ENCODE data around the gene SPHK2.
A peak's percentile ranks its signal among the peaks of the same experiment; 100 is the strongest.

The SPHK2 gene

DNA sequence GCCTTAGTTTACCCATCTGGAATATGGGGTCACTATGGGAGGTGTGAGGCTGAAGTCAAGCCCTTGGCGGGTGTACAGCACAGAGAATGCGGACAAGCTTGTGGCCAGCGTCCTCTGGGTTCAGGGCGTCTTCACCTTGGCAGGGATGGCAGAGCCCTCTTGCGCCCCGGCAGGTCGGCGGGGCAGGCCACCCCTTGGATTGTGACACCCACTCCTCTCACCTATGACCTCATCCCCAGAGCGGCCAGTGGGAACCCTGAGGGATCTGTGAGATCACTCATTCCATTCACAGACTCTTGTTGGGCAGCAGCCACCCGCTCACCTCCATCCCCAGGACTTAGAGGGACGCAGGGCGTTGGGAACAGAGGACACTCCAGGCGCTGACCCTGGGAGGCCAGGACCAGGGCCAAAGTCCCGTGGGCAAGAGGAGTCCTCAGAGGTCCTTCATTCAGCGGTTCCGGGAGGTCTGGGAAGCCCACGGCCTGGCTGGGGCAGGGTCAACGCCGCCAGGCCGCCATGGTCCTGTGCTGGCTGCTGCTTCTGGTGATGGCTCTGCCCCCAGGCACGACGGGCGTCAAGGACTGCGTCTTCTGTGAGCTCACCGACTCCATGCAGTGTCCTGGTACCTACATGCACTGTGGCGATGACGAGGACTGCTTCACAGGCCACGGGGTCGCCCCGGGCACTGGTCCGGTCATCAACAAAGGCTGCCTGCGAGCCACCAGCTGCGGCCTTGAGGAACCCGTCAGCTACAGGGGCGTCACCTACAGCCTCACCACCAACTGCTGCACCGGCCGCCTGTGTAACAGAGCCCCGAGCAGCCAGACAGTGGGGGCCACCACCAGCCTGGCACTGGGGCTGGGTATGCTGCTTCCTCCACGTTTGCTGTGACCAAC, 12.6 kb upstream of the SPHK2 start, which contains the start of gene SPACA4:
Gene SPACA4 (plus strand): TSS at position 280 of the 896 bp plus-strand sequence. CDS start 237 bp downstream, at position 517.
- no peak for DNase-seq

DNA sequence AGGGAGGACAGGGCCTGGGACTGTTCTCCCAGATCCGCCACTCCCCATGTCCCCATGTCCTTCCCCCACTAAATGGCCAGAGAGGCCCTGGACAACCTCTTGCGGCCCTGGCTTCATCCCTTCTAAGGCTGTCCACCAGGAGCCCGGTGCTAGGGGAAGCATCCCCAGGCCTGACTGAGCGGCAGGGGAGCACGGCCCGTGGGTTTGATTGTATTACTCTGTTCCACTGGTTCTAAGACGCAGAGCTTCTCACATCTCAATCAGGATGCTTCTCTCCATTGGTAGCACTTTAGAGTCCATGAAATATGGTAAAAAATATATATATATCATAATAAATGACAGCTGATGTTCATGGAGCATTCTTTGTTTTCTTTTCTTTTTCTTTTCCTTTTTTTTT, 11.9 kb upstream of the SPHK2 start:
- DNase-seq: no peak

GRCh38 chr19:48608798-48609263, 10.5 kb upstream of the SPHK2 start:
- peak; percentile 75 for DNase-seq

GRCh38 chr19:48609571-48610108, 9.7 kb upstream of the SPHK2 start:
- DNase-seq: no peak

DNA sequence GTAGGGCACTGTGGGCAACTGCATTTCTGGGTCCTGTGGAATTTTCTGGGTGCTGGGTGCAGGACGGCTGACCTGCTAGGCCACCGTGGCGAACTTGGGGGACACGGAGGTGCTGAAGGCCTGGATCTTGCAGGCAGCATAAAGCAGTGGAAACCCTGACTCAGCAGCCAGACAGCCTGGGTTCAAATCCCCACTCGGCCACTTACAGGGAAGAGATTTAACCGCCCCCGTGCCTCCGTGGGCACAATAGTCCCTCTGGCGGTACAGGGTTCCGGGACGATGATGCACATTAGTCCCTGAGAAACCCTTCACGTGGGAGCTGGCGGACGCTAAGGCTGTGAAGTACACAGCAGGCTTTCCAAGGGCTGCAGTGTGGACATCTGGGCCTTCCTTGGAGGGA, 7.4 kb upstream of the SPHK2 start:
- no peak for DNase-seq

DNA sequence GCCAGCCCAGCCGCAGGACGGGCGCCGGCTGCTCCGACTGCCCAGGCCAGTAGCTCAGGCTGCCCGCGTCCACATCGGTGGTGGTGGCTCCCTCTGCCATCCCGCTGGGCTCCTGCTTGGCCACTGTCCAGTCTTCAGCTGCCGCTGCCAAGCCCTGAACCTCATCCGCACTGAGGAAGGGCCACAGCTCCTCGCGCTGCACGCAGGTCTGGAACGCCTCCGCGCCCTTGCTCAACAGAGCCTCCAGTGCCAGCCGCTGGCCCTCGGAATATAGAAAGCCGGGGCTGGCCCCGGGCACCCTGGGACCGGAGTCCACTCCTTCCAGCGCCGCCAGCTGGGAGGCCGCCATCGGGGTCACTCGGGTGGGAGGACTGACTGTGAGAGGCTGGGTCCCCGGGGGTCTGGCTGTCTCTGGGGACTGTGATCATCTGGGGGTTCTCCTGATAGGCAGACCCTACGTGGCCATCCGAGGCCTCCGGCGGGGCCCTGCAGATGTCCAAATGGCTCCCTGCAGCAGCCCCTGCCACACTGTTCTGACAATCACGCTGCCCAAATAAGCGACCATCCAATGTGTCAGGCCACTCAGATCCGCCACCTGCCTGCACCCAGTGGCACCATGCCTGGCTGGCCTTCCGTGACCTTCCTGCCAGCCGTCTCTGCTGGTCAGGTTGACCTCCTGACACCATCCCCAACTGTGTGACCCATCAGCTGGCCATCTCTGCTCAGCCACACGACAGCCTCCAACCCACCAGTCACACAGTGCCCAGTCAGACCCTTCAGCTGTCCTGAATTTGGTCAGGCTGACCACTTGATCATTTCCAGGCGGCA, 6.1 kb upstream of the SPHK2 start:
- DNase-seq: no peak

DNA sequence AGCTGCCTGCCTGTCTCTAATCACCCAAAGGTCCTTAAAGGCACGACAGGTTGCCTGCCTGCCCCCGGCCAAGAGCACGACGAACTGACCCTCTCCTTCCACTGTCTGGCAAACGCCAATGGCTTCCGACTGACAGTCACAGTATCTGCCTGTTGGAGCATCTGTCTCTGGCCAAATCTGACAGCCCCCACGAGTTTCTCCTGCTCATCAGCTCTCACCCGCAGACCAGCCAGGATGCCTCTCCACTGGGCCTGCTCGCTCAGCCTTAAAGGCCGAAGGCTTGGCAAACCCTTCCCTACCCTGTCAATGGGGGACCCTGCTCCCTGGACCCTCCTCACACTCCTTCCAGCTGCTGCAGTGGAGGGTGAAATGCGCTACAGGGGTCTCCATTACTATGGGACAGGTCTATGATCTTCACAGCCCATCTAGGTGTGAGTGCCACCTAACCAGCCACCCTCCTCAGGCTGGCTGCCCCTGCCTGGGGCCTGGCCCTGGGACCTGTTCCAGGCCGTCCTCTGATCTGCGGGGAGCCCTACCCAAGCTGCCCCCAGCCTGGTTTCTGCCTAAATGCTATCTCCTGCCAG, 5.4 kb upstream of the SPHK2 start:
- DNase-seq: no peak

DNA sequence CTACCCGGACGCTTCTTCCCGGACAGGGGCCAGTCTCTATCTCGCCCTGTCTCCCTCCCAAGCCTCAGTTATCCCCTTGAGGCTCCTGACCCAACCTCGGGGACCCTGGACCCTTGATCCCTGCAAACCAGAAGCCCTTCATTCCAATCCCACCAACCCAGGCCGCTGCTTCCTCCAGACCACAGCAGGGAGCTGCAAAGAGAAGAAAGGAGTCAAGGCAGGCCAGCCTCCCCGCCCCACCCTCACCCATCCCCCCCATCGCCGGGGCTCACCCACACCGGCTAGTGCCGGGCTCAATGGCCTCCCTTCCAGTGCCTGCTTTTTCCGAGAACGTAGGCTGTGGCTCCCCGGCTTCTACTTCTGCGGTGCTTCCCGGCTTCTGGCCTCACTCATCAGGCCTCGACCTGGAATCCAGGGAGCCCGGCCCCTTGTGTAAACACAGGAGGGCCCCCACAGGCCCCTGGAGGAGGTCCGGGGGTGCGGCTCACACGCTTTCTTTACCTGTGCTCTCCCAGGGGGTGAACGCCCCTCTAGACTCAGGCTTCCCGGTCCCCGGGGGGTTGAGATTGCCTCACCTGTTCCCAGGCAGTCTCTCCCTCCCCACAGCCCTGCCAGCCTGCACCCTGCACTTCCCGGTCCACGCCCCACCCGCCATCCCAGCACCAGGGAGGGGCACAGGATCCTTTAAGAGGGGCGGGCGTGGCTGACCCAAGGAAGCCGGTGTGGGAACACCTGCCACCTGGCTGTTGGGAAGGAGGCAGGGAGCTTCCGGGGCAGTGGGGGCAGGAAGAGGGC, 4.7 kb upstream of the SPHK2 start, which contains the start of gene FAM83E:
Gene FAM83E (minus strand): TSS at position 641 of the 795 bp plus-strand sequence. CDS start 1,704 bp downstream, outside the sequence.
- DNase-seq: no peak

DNA sequence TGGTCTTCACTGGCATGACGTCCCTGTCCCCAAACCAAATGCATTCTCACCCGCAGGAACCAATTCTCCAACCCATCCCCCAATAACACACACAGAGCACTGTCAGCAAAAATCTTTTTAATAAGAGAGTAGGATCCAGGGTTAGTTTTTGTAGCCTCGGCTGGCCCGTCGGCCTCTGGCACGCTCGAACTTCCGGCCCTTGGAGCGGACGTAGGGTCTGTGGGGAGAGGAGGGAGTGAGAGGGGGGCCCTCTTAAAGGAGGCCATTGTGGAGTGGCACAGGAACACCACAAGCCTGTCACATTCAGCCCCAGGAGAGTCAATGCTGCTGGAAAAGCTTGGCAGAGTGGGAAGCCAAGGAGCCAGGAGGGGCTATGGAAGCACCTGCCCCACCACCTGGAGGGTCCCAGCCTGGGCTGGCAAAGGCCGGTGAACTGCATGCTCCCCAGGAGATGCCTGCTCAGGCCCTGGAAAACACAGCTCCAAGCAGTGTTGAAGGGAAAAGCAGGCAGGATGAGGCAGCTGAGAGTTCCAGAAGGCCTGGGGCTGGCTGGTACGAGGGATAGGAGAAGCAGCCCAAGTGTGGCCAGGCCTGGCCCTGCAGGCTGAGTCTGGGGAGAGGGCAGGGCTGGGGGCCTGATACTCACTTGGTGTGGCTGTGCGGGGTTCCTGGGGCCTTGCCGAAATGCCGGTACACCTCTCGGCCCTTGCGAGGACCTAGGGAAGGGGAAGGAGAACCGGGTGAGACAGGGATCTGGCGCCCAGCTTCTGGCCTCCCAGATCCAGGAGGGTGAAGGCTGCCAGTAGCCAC, 3.9 kb upstream of the SPHK2 start:
- DNase-seq: no peak

DNA sequence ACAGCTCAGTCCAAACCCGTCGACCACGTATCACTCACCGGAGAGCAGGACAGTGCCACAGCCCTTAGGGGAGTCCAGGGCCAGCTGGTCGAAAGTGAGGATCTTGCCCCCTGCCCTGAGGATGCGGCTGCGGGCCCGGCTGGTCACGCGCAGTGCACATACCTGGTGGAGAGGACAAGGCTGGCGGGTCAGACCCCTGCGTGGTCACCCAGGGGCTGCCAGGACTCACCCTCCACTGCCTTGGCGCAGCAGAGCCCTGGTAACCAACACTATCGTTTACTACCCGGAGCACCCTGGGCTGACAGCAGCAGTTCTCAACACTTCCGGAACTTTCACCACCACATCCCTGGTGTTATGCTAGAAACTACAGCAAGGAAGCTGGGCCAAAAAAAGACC, 3.3 kb upstream of the SPHK2 start:
- no peak for DNase-seq

GRCh38 chr19:48616491-48617056, 2.7 kb upstream of the SPHK2 start:
- DNase-seq: no peak

DNA sequence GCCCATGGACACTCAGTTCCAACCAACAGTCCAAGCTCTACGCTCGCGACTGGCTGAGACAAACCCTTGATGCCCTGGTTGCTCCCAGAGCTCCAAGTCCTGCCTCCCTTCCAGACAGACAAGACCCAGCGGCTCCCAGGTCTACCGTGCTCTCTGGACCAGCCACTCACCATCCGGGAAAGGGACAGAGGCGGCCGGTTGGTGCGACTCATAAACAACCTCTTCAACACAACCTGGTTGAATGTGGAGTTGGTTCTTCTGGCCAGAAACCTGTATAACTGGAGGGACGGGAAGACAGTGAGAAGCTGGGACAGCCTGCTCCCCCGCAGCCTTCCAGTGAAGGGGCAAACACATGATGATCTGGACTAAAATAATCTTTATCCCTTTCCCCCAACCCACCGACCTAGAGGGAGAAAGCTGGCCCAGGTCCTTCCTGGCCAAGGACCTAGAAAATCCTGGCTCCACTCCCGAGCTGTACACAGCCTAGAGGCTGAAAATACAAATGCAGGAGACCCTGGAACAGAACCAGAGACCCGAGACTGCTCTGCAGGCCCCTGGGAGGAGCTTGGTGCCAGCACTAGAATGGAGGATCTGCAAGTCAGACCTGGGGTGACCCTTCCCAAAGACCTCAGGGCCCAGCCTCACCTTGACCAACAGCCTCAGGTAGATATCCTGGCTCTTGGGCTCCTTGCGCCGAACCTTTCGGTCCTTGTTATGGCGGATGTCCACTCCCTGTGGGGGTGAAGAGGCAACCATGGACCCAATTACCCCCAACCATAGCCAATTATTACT, 2.0 kb upstream of the SPHK2 start:
- DNase-seq: no peak

DNA sequence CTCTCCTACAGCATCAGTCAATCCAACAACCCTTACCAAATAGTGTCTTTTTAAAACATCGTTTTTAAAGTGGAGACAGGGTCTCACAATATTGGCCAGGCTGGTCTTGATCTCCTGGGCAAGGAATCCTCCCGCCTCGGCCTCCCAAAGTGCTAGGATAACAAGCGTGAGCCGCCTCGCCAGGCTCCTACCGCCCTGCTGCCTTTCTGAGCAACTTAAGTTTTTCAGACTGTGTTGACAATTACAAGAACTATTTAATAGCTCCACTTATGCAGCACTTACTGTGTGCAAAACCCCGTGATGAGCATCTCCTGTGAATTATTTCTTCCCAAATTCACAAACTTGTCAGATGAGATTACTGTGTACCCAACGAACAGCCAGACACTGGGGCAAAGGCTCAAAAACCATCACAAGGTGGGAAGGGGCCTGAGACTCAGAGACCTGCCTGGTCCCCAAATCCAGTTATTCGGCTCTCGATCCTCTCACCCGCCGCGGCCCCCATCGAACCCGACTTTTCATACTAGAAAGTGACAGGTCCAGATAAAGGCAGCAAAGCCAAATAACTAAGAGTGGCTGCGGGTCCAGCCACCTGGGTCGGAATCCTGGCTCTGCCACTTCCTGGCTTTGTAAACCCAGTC, 909 bp upstream of the SPHK2 start:
- no peak for DNase-seq

DNA sequence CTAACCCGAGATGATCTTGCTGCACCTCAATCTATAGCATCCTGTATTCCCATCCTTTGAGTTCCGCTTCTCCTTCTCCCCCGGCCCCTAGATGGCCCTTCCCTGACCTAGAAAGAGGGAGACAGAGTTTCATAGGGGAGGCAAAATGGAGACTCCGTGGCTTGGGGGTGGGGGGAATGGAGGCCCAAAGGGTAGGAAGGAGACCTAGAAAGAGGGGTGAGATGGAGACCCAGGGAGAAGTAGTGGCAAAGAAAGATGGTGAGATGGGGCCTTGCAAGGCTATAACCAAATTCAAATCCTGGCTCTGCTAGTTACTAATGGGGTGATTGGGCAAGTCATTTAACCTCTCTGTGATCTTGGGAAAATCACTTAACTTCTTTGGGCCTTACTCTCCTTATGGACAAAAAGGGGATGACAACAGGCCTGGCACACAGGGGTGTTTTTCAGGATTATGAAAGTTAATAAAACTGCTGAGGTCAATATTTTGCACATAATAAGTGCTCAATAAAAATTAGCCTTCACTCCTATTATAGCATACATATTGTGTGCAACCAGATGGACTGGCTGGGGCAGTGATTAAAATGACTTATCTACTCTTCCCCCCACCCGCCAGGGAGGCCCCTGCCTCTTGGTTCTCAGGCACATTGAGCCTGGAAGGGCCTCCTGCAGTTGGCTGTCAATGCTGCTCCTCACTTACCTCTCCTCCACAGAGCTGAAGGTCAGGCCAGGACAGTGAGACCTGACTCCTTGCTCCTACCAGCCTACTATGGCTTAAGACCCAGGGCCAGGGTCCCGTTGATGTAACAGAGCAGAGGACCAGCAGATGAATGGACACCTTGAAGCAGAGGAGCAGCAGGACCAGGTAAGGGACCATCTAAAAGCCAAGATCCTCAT, 633 bp downstream of the SPHK2 start:
- no peak for DNase-seq

GRCh38 chr19:48623556-48624066, 4.3 kb downstream of the SPHK2 start:
- DNase-seq: no peak

DNA sequence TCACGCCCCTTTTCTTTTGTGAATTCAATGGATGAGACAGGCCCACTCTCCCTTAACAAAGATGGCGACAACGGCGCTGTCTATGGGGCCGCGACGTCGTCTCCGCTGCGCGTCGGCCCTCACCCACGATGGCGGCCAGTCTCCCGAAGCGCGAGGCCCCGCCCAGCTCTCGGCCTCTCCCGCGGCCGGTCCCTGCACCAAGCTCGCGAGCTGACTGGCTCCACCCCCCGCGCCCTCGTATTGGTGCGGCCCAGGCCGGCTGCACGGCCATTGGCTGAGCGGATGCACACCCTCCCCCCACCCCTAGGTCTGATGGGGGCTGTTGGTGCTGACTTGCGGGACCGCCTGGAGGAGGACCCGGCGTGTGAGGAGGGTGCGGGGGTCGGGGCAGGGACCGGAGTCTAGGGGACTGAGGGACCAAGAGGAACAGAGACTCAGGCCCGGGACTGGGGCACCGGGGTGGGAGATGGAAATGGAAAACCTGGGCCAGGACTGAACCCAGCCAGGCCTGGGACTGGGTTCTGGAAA, 4.8 kb downstream of the SPHK2 start:
- DNase-seq: peak; percentile 97

GRCh38 chr19:48624791-48625723, 5.8 kb downstream of the SPHK2 start:
- no peak for DNase-seq
